Neural cell (in vitro differentiated cells): ENCODE results near the gene ARNT2. TPM values are rescaled to one million over a fixed set of nuclear protein-coding genes. Genes with fewer than 3 reads are reported as not detected.

Experiments used
- H2AFZ ChIP-seq: fragments of 200-600, 300-800 bp; sonication (generic), shearing (Covaris generic); 2 replicates; pipeline ENCODE4 v1.6.0; 2014; ENCODE audit warnings: low read depth, mild to moderate bottlenecking, antibody characterized with exemption, low read length, moderate library complexity
- H3F3A ChIP-seq: fragments of 200-600 bp; shearing (Covaris generic); 2 replicates; pipeline ENCODE4 v1.6.1; 2016; ENCODE audit warnings: mild to moderate bottlenecking, moderate library complexity, mixed read lengths, antibody characterized with exemption, low read length; ENCODE audit not compliant: insufficient read depth, poor library complexity, severe bottlenecking
- H3K27ac ChIP-seq: fragments of 200-600, 300-800 bp; sonication (generic), shearing (Covaris generic); 2 replicates; pipeline ENCODE4 v1.5.1; 2014; ENCODE audit warnings: mild to moderate bottlenecking, low read length, moderate library complexity
- H3K27me3 ChIP-seq: fragments of 300-800, 200-600 bp; sonication (generic), shearing (Covaris generic); 2 replicates; pipeline ENCODE4 v1.6.0; 2014; ENCODE audit warnings: mild to moderate bottlenecking, low read depth, low read length, moderate library complexity; ENCODE audit not compliant: insufficient read depth
- H3K36me3 ChIP-seq: fragments of 300-800, 200-600 bp; sonication (generic), shearing (Covaris generic); 2 replicates; pipeline ENCODE4 v1.5.1; 2014; ENCODE audit warnings: mild to moderate bottlenecking, antibody characterized with exemption, low read length, moderate library complexity; ENCODE audit not compliant: insufficient read depth
- H3K4me2 ChIP-seq: fragments of 300-800, 200-600 bp; sonication (generic), shearing (Covaris generic); 2 replicates; pipeline ENCODE4 v1.6.0; 2014; ENCODE audit warnings: mild to moderate bottlenecking, low read length
- H3K4me3 ChIP-seq: fragments of 300-800, 200-600 bp; sonication (generic), shearing (Covaris generic); 2 replicates; pipeline ENCODE4 v1.5.1; 2014; ENCODE audit warnings: mild to moderate bottlenecking, low read length, moderate library complexity
- H3K79me2 ChIP-seq: fragments of 200-600 bp; shearing (Covaris generic); replicated peaks from 2 replicates; pipeline ENCODE4 v1.6.0; 2014; ENCODE audit warnings: mild to moderate bottlenecking, low read length, moderate library complexity; ENCODE audit not compliant: insufficient read depth
- H3K9ac ChIP-seq: fragments of 300-800, 200-600 bp; sonication (generic), shearing (Covaris generic); 2 replicates; pipeline ENCODE4 v1.6.1; 2016; ENCODE audit warnings: mild to moderate bottlenecking, low read length, mixed read lengths
- H3K9me2 ChIP-seq: fragments of 200-600 bp; shearing (Covaris generic); 2 replicates; pipeline ENCODE4 v1.6.1; 2016; ENCODE audit warnings: mild to moderate bottlenecking, low read length, mixed read lengths; ENCODE audit not compliant: insufficient read depth
- H3K9me3 ChIP-seq: fragments of 200-600, 300-800 bp; sonication (generic), shearing (Covaris generic); 2 replicates; pipeline ENCODE4 v1.6.1; 2016; ENCODE audit warnings: mild to moderate bottlenecking, mixed run types, low read length, moderate library complexity, mixed read lengths
- H4K20me1 ChIP-seq: fragments of 200-600 bp; shearing (Covaris generic); 2 replicates; pipeline ENCODE4 v1.6.1; 2016; ENCODE audit warnings: mild to moderate bottlenecking, mixed run types; ENCODE audit not compliant: insufficient read depth
- CTCF ChIP-seq: fragments of 450-650 bp; IDR thresholded peaks from 2 replicates; pipeline ENCODE4 v1.5.1; 2014; ENCODE audit warnings: antibody characterized with exemption, mild to moderate bottlenecking, moderate library complexity; ENCODE audit not compliant: poor library complexity, severe bottlenecking
- EP300 ChIP-seq: fragments of 450-650 bp; conservative IDR thresholded peaks from 2 replicates; pipeline ENCODE4 v1.6.1; 2014; ENCODE audit warnings: antibody characterized with exemption, mild to moderate bottlenecking, moderate library complexity; ENCODE audit not compliant: poor library complexity, severe bottlenecking
- EZH2 ChIP-seq: fragments of 200-600, 300-800 bp; shearing (Covaris generic), sonication (generic); IDR thresholded peaks from 2 replicates; pipeline ENCODE4 v1.6.1; 2014; ENCODE audit warnings: antibody characterized with exemption, low read length, borderline replicate concordance, mild to moderate bottlenecking; ENCODE audit not compliant: insufficient read depth, poor library complexity, severe bottlenecking
- MXI1 ChIP-seq: fragments of 450-650 bp; conservative IDR thresholded peaks from 2 replicates; pipeline ENCODE4 v1.6.1; 2014; ENCODE audit warnings: antibody characterized with exemption, mild to moderate bottlenecking; ENCODE audit not compliant: poor library complexity, severe bottlenecking
- POLR2AphosphoS5 ChIP-seq: IDR thresholded peaks from 2 replicates; pipeline ENCODE4 v1.6.1; 2012
- RAD21 ChIP-seq: fragments of 450-650 bp; conservative IDR thresholded peaks from 2 replicates; pipeline ENCODE4 v1.6.1; 2014; ENCODE audit warnings: antibody characterized with exemption, mild to moderate bottlenecking, moderate library complexity
- REST ChIP-seq: IDR thresholded peaks from 2 replicates; pipeline ENCODE4 v1.6.1; 2012; ENCODE audit warnings: borderline replicate concordance
- SMC3 ChIP-seq: fragments of 450-650 bp; conservative IDR thresholded peaks from 2 replicates; pipeline ENCODE4 v1.6.1; 2014; ENCODE audit warnings: antibody characterized with exemption, mild to moderate bottlenecking, moderate library complexity; ENCODE audit not compliant: poor library complexity
- TAF1 ChIP-seq: IDR thresholded peaks from 2 replicates; pipeline ENCODE4 v1.6.1; 2012; ENCODE audit warnings: low read depth
- polyA plus RNA-seq: library from polyadenylated mRNA; depleted of rRNA; stranded (reverse); fragments of >200 nt; gene quantifications from 2 replicates; pipeline ENCODE4 v1.2.3, GENCODE V29; 2014

ARNT2 gene
- polyA plus RNA-seq, 1 donor from 2014 or later: 41.2 TPM

- no peaks in the 10 kb centered on the region for H3K36me3 ChIP-seq
- no peaks in the 10 kb centered on the region for H4K20me1 ChIP-seq
- no peak overlapping the region for H2AFZ ChIP-seq
- no peaks in the 10 kb centered on the region for H3K9me3 ChIP-seq
- H3K9me2 ChIP-seq: no peaks in the 10 kb centered on the region
- no peak overlapping the region for H3K9ac ChIP-seq
- no peak for TF ChIP-seq POLR2AphosphoS5
- no peak for TF ChIP-seq EP300
- no peak for TF ChIP-seq TAF1
- no peak for TF ChIP-seq REST
- no peak for TF ChIP-seq CTCF
- no peak for TF ChIP-seq RAD21
- TF ChIP-seq SMC3: no peak
- TF ChIP-seq EZH2: no peak
- no peak for TF ChIP-seq MXI1
- no peaks in the 10 kb centered on the region for H3K27me3 ChIP-seq
- no peaks in the 10 kb centered on the region for H3K79me2 ChIP-seq
- H3F3A ChIP-seq: no peaks in the 10 kb centered on the region
- H3K4me3 ChIP-seq: no peak overlapping the region
- no peak overlapping the region for H3K4me2 ChIP-seq
- no peak overlapping the region for H3K27ac ChIP-seq
Observed at GRCh38 chr15:80595396-80595795, 191.2 kb downstream of the ARNT2 start.

- H3K9ac ChIP-seq: no peak overlapping the region
- no peaks in the 10 kb centered on the region for H4K20me1 ChIP-seq
- H3K27me3 ChIP-seq: no peaks in the 10 kb centered on the region
- no peaks in the 10 kb centered on the region for H3K79me2 ChIP-seq
- no peaks in the 10 kb centered on the region for H3K9me3 ChIP-seq
- no peak for TF ChIP-seq RAD21
- TF ChIP-seq SMC3: no peak
- TF ChIP-seq MXI1: no peak
- TF ChIP-seq REST: no peak
- TF ChIP-seq CTCF: no peak
- TF ChIP-seq POLR2AphosphoS5: no peak
- no peak for TF ChIP-seq EZH2
- no peak for TF ChIP-seq TAF1
- no peak for TF ChIP-seq EP300
- no peak overlapping the region for H3K4me2 ChIP-seq
- no peaks in the 10 kb centered on the region for H3K9me2 ChIP-seq
- H3K4me3 ChIP-seq: no peak overlapping the region
- H3K27ac ChIP-seq: no peak overlapping the region
- no peaks in the 10 kb centered on the region for H3F3A ChIP-seq
- no peaks in the 10 kb centered on the region for H3K36me3 ChIP-seq
- H2AFZ ChIP-seq: no peak overlapping the region
Observed at GRCh38 chr15:80596521-80596976, 192.4 kb downstream of the ARNT2 start.
